ENCODE data around the gene POU2AF3. TPM values are rescaled to one million over a fixed set of nuclear protein-coding genes. Genes with fewer than 3 reads are reported as not detected.
"Not testable (repeated sequence)": the region's sequence is repeated elsewhere in the genome, so short reads cannot be mapped to it uniquely, and the experiment has no call there.

Gene POU2AF3
- total RNA-seq, 1 donor from 2014 or later = not detected

- no peak for DNase-seq (ENCODE audit: low read depth, low spot score)
These were observed 2.2 kb downstream of the POU2AF3 start for GRCh38 chr11:111300569-111300968.

DNA sequence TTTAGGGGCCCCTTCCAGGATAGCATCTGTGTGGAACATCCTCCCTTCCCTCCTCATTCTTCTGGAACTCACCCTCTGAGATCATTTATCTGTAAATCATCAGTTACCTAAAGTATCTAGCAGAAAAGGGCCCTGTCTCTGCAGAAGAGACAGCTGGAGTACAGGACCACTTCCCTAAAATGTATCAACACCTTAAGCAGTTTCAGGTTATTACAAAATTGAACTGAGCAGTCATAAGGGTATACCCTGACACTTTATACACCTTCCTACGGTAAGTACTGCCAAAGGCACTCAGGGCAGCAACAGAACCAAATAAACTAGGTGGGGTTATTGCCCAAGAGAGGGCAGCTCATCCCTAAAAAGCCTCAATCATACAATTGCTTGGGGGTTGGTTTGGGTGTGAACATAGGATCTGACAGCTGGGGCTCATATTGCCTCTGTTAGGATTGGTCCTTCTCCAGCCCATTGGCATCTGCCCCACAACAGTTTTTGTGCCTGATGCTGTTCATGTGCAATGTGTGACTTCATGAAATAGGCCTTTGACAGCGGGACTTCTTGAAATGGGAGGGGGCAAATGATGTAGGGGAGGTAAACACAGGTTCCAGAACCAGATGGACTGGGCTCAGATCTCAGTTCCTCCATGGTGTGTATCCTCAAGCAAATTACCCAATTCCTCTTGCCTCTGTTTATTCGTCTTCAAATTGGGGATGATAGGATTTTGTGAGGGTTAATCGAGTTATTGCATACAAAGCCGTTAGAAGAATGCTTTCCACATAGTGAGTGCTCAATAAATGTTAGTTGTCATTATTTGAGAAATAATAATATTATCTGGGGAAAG is 2.9 kb downstream of the POU2AF3 start:
- no peak for DNase-seq (ENCODE audit: low read depth, low spot score)

DNA sequence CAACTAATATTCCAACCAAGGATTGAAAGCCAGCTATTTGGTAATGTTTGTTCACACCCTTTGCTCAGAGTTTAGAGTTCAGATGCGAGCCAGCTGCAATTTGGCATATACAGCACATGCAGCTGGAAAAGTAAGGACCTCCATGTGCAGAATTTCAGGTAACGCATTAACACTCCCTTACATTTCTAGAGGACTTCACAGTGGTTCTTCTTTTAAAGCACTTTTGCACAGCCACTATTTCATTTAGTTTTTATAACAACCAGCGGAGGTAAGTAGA is 3.4 kb downstream of the POU2AF3 start:
- no peak for DNase-seq (ENCODE audit: low read depth, low spot score)

- DNase-seq (ENCODE audit: low read depth, low spot score) = no peak
These were observed 4.0 kb downstream of the POU2AF3 start for GRCh38 chr11:111302298-111302697.

- DNase-seq (ENCODE audit: low read depth, low spot score) = no peak
These were observed 5.1 kb downstream of the POU2AF3 start for GRCh38 chr11:111303461-111303860.

- no peak for DNase-seq (ENCODE audit: low read depth, low spot score)
These were observed 6.9 kb downstream of the POU2AF3 start for GRCh38 chr11:111305162-111305802.

- no peak for DNase-seq (ENCODE audit: low read depth, low spot score)
These were observed 7.5 kb downstream of the POU2AF3 start for GRCh38 chr11:111305876-111306275.

GRCh38 chr11:111306321-111306720 is 8.0 kb downstream of the POU2AF3 start:
- no peak for DNase-seq (ENCODE audit: low read depth, low spot score)

GRCh38 chr11:111307472-111308108 is 9.2 kb downstream of the POU2AF3 start:
- DNase-seq (ENCODE audit: low read depth, low spot score) = no peak

- no peak for DNase-seq (ENCODE audit: low read depth, low spot score)
These were observed 9.8 kb downstream of the POU2AF3 start for GRCh38 chr11:111308140-111308539.

GRCh38 chr11:111309215-111309915 is 11.0 kb downstream of the POU2AF3 start:
- DNase-seq (ENCODE audit: low read depth, low spot score) = no peak

GRCh38 chr11:111310088-111310487 is 11.7 kb downstream of the POU2AF3 start:
- DNase-seq (ENCODE audit: low read depth, low spot score) = no peak

- DNase-seq (ENCODE audit: low read depth, low spot score) = no peak
These were observed 12.4 kb downstream of the POU2AF3 start for GRCh38 chr11:111310723-111311122.

- DNase-seq (ENCODE audit: low read depth, low spot score) = no peak
These were observed 13.7 kb downstream of the POU2AF3 start for GRCh38 chr11:111312076-111312475.

DNA sequence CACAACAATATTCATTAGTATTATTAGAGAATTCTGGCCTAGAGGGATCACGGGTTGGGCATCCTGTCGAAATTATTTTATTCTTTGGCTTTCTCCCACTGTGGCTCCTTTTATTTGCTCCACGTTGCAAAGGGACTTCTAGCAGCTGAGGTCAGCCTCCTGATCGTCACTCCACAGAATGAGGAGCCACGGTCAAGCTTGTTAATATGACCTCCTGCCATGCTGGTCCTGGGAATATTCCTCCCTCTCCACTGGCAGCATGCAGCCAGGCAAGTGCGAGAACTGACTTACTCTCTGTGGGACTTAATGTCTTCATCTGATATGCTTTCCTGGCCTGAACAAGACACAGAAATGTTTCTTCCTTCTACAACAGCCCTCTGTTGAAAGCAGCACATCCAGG is 20.9 kb downstream of the POU2AF3 start:
- no peak for DNase-seq (ENCODE audit: low read depth, low spot score)

DNA sequence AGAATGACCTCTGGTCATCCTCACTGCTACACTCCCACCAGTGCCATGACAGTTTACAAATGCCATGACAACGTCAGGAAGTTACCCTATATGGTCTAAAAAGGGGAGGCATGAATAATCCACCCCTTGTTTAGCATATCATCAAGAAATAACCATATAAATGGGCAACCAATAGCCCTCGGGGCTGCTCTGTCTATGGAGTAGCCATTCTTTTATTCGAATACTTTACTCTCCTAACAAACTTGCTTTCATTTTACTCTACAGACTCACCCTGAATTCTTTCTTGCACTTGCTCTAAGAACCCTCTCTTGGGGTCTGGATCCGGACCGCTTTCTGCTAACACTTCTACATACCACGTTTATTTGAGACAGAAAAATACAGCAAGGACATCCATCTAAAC is 21.9 kb downstream of the POU2AF3 start:
- not testable (repeated sequence) for DNase-seq (ENCODE audit: low read depth, low spot score)

- no peak for DNase-seq (ENCODE audit: low read depth, low spot score)
These were observed 22.6 kb downstream of the POU2AF3 start for GRCh38 chr11:111320728-111321568.

DNA sequence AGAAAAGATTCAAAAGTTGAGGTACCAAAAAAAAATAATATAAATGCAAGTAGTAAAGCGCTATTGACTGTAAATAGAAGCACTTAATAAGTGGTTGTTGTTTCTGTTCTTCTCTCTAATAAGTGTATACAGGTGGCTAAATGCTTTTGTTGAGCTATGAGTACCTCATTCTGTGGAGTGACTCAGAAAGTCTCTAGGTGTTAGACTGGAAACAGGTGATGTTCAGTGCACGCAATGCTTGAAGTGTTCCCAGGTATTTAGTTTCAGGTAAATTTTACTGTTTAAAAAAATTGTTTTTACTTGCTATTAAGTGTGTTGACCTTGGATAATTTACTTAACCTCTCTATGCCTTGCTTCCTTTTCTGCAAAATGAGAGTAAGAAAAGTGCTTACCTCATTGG is 24.2 kb downstream of the POU2AF3 start:
- no peak for DNase-seq (ENCODE audit: low read depth, low spot score)

- DNase-seq (ENCODE audit: low read depth, low spot score) = no peak
These were observed 26.0 kb downstream of the POU2AF3 start for GRCh38 chr11:111324277-111324720.

DNA sequence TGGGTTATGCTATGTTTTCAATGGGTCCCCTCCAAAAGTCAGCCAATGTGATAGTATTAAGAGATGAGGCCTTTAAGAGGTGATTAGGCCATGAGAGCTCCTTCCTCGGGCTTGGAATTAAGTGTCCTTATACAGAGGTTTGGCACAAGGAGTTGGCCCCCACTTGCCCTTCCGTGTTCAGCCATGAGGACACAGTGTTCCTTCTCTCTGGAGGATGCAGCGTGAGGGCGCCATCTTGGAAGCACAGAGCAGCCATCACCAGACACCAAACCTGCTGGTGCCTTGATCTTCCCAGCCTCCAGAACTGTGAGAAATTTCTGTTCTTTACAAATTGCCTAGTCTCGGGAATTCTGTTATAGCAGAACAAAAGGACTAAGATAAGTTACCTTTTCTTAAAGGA is 26.9 kb downstream of the POU2AF3 start:
- DNase-seq (ENCODE audit: low read depth, low spot score) = no peak

GRCh38 chr11:111326824-111327223 is 28.5 kb downstream of the POU2AF3 start:
- DNase-seq (ENCODE audit: low read depth, low spot score) = no peak
